Activated CD8-positive, alpha-beta T cell treated with anti-CD3 and anti-CD28 coated beads for 36 hours (primary cell): ENCODE results near the gene FAT1. TPM values are rescaled to one million over a fixed set of nuclear protein-coding genes. Genes with fewer than 3 reads are reported as not detected.

Experiments
- ATAC-seq: fragments of 200-7000 bp; cut with Tn5 transposase; one replicate; pipeline ENCODE4 v1.10.0; 2021; ENCODE audit warnings: mild to moderate bottlenecking, moderate library complexity
- CTCF ChIA-PET: fragments of 350-600 bp; sonication (Branson Sonifier 250); formaldehyde crosslinking; loops from one replicate; lab custom pipeline; 2021; ENCODE audit warnings: antibody characterized with exemption; lab: Charles Lee
- POLR2A ChIA-PET: fragments of 350-600 bp; sonication (Branson Sonifier 250); formaldehyde crosslinking; loops from one replicate; lab custom pipeline; 2021; ENCODE audit warnings: antibody characterized with exemption; lab: Charles Lee
- DNase-seq: peaks from one replicate; pipeline ENCODE4 v3.0.0-alpha.2; 2020
- H3K27ac Mint-ChIP-seq: one replicate; pipeline ENCODE4 v1.8.0; 2021; ENCODE audit warnings: mild to moderate bottlenecking, mixed read lengths
- H3K27me3 Mint-ChIP-seq: one replicate; pipeline ENCODE4 v1.8.0; 2021; ENCODE audit warnings: mixed read lengths
- H3K36me3 Mint-ChIP-seq: one replicate; pipeline ENCODE4 v1.8.0; 2021; ENCODE audit warnings: low read depth, mixed read lengths
- H3K4me1 Mint-ChIP-seq: one replicate; pipeline ENCODE4 v1.8.0; 2021; ENCODE audit warnings: low read depth, mixed read lengths
- H3K4me3 Mint-ChIP-seq: one replicate; pipeline ENCODE4 v1.8.0; 2021; ENCODE audit warnings: mild to moderate bottlenecking, moderate library complexity, mixed read lengths
- H3K9me3 Mint-ChIP-seq: one replicate; pipeline ENCODE4 v1.8.0; 2021; ENCODE audit warnings: mixed read lengths
- CTCF ChIP-seq: fragments of 200-600 bp; IDR thresholded peaks from one replicate; pipeline ENCODE4 v1.8.0; 2022; ENCODE audit warnings: antibody characterized with exemption, mild to moderate bottlenecking
- intact Hi-C: fragments of 100-400 bp; cut with micrococcal nuclease; formaldehyde crosslinking; loops from one replicate; pipeline ENCODE4 v1.10.0; 2022
- total RNA-seq, 2 experiments: library from RNA; stranded (reverse); gene quantifications; one replicate each; pipeline ENCODE4 v1.2.3, GENCODE V29; 2021

The FAT1 gene
- total RNA-seq, 2 experiments from 2014 or later: not detected

- Mint-ChIP-seq H3K27ac (no peak overlapping the region), H3K9me3 (peaks cover 1% of the 10 kb centered on the region), H3K4me3 (no peak overlapping the region), H3K4me1 (no peaks in the 10 kb centered on the region), H3K36me3 (no peaks in the 10 kb centered on the region), H3K27me3 (no peaks in the 10 kb centered on the region)
- DNase-seq (no peak), ATAC-seq (no peak)
- intact Hi-C loops: no loop called here
- ChIA-PET POLR2A (no interaction called here), CTCF (no interaction called here)
- no peak for TF ChIP-seq CTCF
These were observed 13.8 kb upstream of the FAT1 start for GRCh38 chr4:186737427-186737826.

- no peak overlapping the region for H3K27ac Mint-ChIP-seq
- no peak for TF ChIP-seq CTCF
- POLR2A ChIA-PET: no interaction called here
- no peaks in the 10 kb centered on the region for H3K27me3 Mint-ChIP-seq
- H3K4me3 Mint-ChIP-seq: no peak overlapping the region
- no peak for ATAC-seq
- no peak for DNase-seq
- CTCF ChIA-PET: no interaction called here
- peaks cover 1% of the 10 kb centered on the region for H3K9me3 Mint-ChIP-seq
- intact Hi-C loops: no loop called here
- H3K36me3 Mint-ChIP-seq: no peaks in the 10 kb centered on the region
- H3K4me1 Mint-ChIP-seq: no peaks in the 10 kb centered on the region
These were observed 12.8 kb upstream of the FAT1 start for GRCh38 chr4:186736466-186736865.

- no peak overlapping the region for H3K4me3 Mint-ChIP-seq
These were observed 10.6 kb upstream of the FAT1 start for GRCh38 chr4:186734251-186734650.

GRCh38 chr4:186733778-186734177, 10.1 kb upstream of the FAT1 start:
- Mint-ChIP-seq H3K9me3 (peaks cover 1% of the 10 kb centered on the region), H3K4me1 (no peaks in the 10 kb centered on the region), H3K4me3 (no peak overlapping the region), H3K27me3 (peaks cover 7% of the 10 kb centered on the region), H3K36me3 (no peaks in the 10 kb centered on the region), H3K27ac (no peak overlapping the region)
- intact Hi-C loops: no loop called here
- ATAC-seq (no peak), DNase-seq (no peak)
- no peak for TF ChIP-seq CTCF
- ChIA-PET POLR2A (no interaction called here), CTCF (no interaction called here)

More at GRCh38 chr4:186734251-186734650, 10.6 kb upstream of the FAT1 start:
- no peaks in the 10 kb centered on the region for H3K36me3 Mint-ChIP-seq
- H3K9me3 Mint-ChIP-seq: peaks cover 1% of the 10 kb centered on the region
- no peak for ATAC-seq
- intact Hi-C loops: no loop called here
- ChIA-PET CTCF (no interaction called here), POLR2A (no interaction called here)
- no peak overlapping the region for H3K27ac Mint-ChIP-seq
- TF ChIP-seq CTCF: no peak
- peaks cover 2% of the 10 kb centered on the region for H3K27me3 Mint-ChIP-seq
- DNase-seq: no peak
- no peaks in the 10 kb centered on the region for H3K4me1 Mint-ChIP-seq

GRCh38 chr4:186730621-186731020, 7.0 kb upstream of the FAT1 start:
- intact Hi-C loops: no loop called here
- H3K27ac Mint-ChIP-seq: no peak overlapping the region
- peaks cover 7% of the 10 kb centered on the region for H3K4me1 Mint-ChIP-seq
- ChIA-PET CTCF (no interaction called here), POLR2A (no interaction called here)
- H3K36me3 Mint-ChIP-seq: no peaks in the 10 kb centered on the region
- peaks cover 31% of the 10 kb centered on the region for H3K27me3 Mint-ChIP-seq
- H3K9me3 Mint-ChIP-seq: no peaks in the 10 kb centered on the region
- ATAC-seq: no peak
- no peak for DNase-seq
- TF ChIP-seq CTCF: no peak
- no peak overlapping the region for H3K4me3 Mint-ChIP-seq
